Measurements from ENCODE around the gene FYB1.
"Not testable (repeated sequence)": the region's sequence is repeated elsewhere in the genome, so short reads cannot be mapped to it uniquely, and the experiment has no call there.

FYB1 gene

GRCh38 chr5:39186289-39186688, 33.1 kb downstream of the FYB1 start:
- DNase-seq = no peak

- DNase-seq = no peak
Observed at GRCh38 chr5:39185761-39186160, 33.6 kb downstream of the FYB1 start.

GRCh38 chr5:39179561-39179960, 39.8 kb downstream of the FYB1 start:
- DNase-seq = not testable (repeated sequence)

- DNase-seq = no peak
Observed at GRCh38 chr5:39178861-39179260, 40.5 kb downstream of the FYB1 start.

GRCh38 chr5:39178171-39178570, 41.2 kb downstream of the FYB1 start:
- DNase-seq = no peak

GRCh38 chr5:39177631-39177964, 41.8 kb downstream of the FYB1 start:
- DNase-seq = no peak

- DNase-seq = no peak
Observed at GRCh38 chr5:39176759-39177630, 42.4 kb downstream of the FYB1 start.

GRCh38 chr5:39175273-39175955, 43.9 kb downstream of the FYB1 start:
- DNase-seq = peak in 1 of 2 experiments; percentile 61

GRCh38 chr5:39173069-39173468, 46.3 kb downstream of the FYB1 start:
- no peak for DNase-seq

GRCh38 chr5:39172593-39172992, 46.8 kb downstream of the FYB1 start:
- DNase-seq = no peak

GRCh38 chr5:39171647-39172046, 47.7 kb downstream of the FYB1 start:
- no peak for DNase-seq

- DNase-seq = no peak
Observed at GRCh38 chr5:39169081-39169480, 50.3 kb downstream of the FYB1 start.

- DNase-seq = no peak
Observed at GRCh38 chr5:39167972-39168342, 51.4 kb downstream of the FYB1 start.

GRCh38 chr5:39167141-39167971, 52.0 kb downstream of the FYB1 start:
- no peak for DNase-seq

GRCh38 chr5:39164529-39165402, 54.6 kb downstream of the FYB1 start:
- no peak for DNase-seq

GRCh38 chr5:39164016-39164415, 55.3 kb downstream of the FYB1 start:
- DNase-seq = peak in 1 of 2 experiments; percentile 48

- no peak for DNase-seq
Observed at GRCh38 chr5:39161578-39161977, 57.8 kb downstream of the FYB1 start.

- DNase-seq = no peak
Observed at GRCh38 chr5:39160576-39161213, 58.7 kb downstream of the FYB1 start.

- no peak for DNase-seq
Observed at GRCh38 chr5:39159811-39160490, 59.4 kb downstream of the FYB1 start.

GRCh38 chr5:39158786-39159185, 60.6 kb downstream of the FYB1 start:
- DNase-seq = no peak

GRCh38 chr5:39158127-39158593, 61.2 kb downstream of the FYB1 start:
- DNase-seq = no peak
